OCI-LY3 (cell line): ENCODE data around the gene SLC1A1.
"Not testable (repeated sequence)": the region's sequence is repeated elsewhere in the genome, so short reads cannot be mapped to it uniquely, and the experiment has no call there.

Source experiments
- H2AFZ ChIP-seq: fragments of 200-600, 300-600 bp; shearing (Covaris generic); 2 replicates; pipeline ENCODE4 v1.6.0; 2014; ENCODE audit warnings: antibody characterized with exemption, low read depth, low read length
- H3K27ac ChIP-seq: fragments of 200-600, 300-600 bp; sonication (generic); 2 replicates; pipeline ENCODE4 v1.5.1; 2014; ENCODE audit warnings: mild to moderate bottlenecking, low read length, moderate library complexity, mixed read lengths
- H3K27me3 ChIP-seq: fragments of 200-600, 300-600 bp; sonication (generic); 2 replicates; pipeline ENCODE4 v1.6.1; 2014; ENCODE audit warnings: low read depth, low read length, mixed read lengths
- H3K36me3 ChIP-seq: fragments of 200-600, 300-600 bp; sonication (generic); replicated peaks from 2 replicates; pipeline ENCODE3; 2014; ENCODE audit warnings: low read depth, low read length, mixed read lengths
- H3K4me1 ChIP-seq: fragments of 300-600, 200-600 bp; sonication (generic); 2 replicates; pipeline ENCODE4 v1.6.1; 2014; ENCODE audit warnings: low read length, mixed read lengths
- H3K4me2 ChIP-seq: fragments of 200-600, 300-600 bp; sonication (generic); 2 replicates; pipeline ENCODE4 v1.6.1; 2014; ENCODE audit warnings: low read length, mixed read lengths
- H3K4me3 ChIP-seq: fragments of 300-600, 200-600 bp; sonication (generic); 2 replicates; pipeline ENCODE4 v1.5.1; 2014; ENCODE audit warnings: antibody characterized with exemption, mild to moderate bottlenecking, low read length, moderate library complexity
- H3K79me2 ChIP-seq: fragments of 300-600, 200-600 bp; shearing (Covaris generic); 2 replicates; pipeline ENCODE4 v1.6.1; 2014; ENCODE audit warnings: mild to moderate bottlenecking, low read length, mixed read lengths
- H3K9ac ChIP-seq: fragments of 300-600, 200-600 bp; shearing (Covaris generic); 2 replicates; pipeline ENCODE4 v1.6.0; 2014; ENCODE audit warnings: mild to moderate bottlenecking, low read length, moderate library complexity
- H3K9me3 ChIP-seq: fragments of 200-600, 300-600 bp; shearing (Covaris generic); 2 replicates; pipeline ENCODE4 v1.6.1; 2014; ENCODE audit warnings: low read length, mixed read lengths; ENCODE audit not compliant: insufficient read depth
- H4K20me1 ChIP-seq: fragments of 200-600, 300-600 bp; sonication (generic); 2 replicates; pipeline ENCODE4 v1.6.1; 2016; ENCODE audit warnings: low read length, mixed read lengths; ENCODE audit not compliant: insufficient read depth
- EZH2phosphoT487 ChIP-seq: fragments of 200-600 bp; shearing (Covaris generic); IDR thresholded peaks from 2 replicates; pipeline ENCODE4 v1.6.1; 2018; ENCODE audit warnings: antibody characterized with exemption, mixed run types, low read depth
- TF ChIP-seq, protein P1 (sequence below): fragments of 200-600, 300-600 bp; sonication (generic); IDR thresholded peaks from 2 replicates; pipeline ENCODE4 v1.5.1; 2014; ENCODE audit warnings: antibody characterized with exemption, low read length, low read depth

Gene SLC1A1

DNA sequence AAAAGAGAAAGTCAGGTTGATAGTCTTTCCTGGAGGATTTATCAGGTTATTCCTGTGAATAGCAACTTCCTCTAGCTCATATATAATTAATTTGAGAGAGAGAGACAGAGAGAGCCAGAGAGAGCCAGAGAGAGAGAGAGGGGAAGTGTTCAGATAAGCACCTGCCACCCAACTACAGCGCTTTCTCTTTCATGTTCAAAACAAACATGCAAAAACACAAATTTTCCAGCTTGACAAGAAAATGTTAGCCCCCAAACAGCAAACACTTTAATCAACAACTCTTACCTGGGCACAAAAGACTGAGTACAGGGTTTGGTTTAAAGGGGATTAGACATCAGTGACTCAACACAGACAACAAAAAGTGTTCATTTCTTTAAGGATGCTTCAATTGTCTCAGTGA is 110.1 kb downstream of the SLC1A1 start:
- H3K79me2 ChIP-seq = no peaks in the 10 kb centered on the region
- H3K9me3 ChIP-seq = no peaks in the 10 kb centered on the region
- no peak overlapping the region for H3K4me2 ChIP-seq
- peaks cover 5% of the 10 kb centered on the region; the same call in 1 of the 2 replicates for H3K27me3 ChIP-seq
- no peak overlapping the region for H3K4me3 ChIP-seq
- no peak overlapping the region for H3K27ac ChIP-seq
- no peaks in the 10 kb centered on the region for H4K20me1 ChIP-seq
- peaks cover 2% of the 10 kb centered on the region; the same call in 1 of the 2 replicates for H3K4me1 ChIP-seq
- no peak for TF ChIP-seq EZH2phosphoT487
- TF ChIP-seq, protein P1, sequence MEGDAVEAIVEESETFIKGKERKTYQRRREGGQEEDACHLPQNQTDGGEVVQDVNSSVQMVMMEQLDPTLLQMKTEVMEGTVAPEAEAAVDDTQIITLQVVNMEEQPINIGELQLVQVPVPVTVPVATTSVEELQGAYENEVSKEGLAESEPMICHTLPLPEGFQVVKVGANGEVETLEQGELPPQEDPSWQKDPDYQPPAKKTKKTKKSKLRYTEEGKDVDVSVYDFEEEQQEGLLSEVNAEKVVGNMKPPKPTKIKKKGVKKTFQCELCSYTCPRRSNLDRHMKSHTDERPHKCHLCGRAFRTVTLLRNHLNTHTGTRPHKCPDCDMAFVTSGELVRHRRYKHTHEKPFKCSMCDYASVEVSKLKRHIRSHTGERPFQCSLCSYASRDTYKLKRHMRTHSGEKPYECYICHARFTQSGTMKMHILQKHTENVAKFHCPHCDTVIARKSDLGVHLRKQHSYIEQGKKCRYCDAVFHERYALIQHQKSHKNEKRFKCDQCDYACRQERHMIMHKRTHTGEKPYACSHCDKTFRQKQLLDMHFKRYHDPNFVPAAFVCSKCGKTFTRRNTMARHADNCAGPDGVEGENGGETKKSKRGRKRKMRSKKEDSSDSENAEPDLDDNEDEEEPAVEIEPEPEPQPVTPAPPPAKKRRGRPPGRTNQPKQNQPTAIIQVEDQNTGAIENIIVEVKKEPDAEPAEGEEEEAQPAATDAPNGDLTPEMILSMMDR = no peak
- no peak overlapping the region; the same call in 1 of the 2 replicates for H2AFZ ChIP-seq
- H3K36me3 ChIP-seq = no peaks in the 10 kb centered on the region
- no peak overlapping the region for H3K9ac ChIP-seq

DNA sequence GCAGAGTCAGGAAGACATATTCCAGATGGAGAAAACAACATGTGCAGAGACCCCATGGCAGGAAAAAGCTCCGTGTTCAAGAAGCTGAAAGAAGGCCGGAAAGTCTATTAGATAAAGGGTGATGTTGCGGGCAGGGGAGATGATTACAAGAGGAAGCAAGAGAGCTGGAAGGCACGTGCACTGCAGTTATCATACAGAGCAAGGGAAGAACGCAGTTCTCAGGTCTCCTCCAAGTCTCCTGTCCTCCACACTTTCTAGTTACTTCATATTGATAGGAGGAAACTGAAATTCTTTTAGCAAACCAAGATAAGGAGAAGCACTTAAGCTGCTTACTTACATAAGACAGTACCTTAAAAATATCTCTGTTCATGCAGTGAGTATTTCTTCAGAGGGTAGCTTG is 113.6 kb downstream of the SLC1A1 start:
- Histone ChIP-seq H3K9me3 (no peaks in the 10 kb centered on the region), H3K9ac (no peak overlapping the region), H3K79me2 (no peaks in the 10 kb centered on the region), H2AFZ (no peak overlapping the region), H4K20me1 (no peaks in the 10 kb centered on the region), H3K4me1 (peaks cover 2% of the 10 kb centered on the region; the same call in 1 of the 2 replicates), H3K27me3 (peaks cover 5% of the 10 kb centered on the region; the same call in 1 of the 2 replicates), H3K27ac (no peak overlapping the region), H3K36me3 (no peaks in the 10 kb centered on the region), H3K4me3 (no peak overlapping the region), H3K4me2 (no peak overlapping the region)
- TF ChIP-seq, protein P1 = no peak
- no peak for TF ChIP-seq EZH2phosphoT487

DNA sequence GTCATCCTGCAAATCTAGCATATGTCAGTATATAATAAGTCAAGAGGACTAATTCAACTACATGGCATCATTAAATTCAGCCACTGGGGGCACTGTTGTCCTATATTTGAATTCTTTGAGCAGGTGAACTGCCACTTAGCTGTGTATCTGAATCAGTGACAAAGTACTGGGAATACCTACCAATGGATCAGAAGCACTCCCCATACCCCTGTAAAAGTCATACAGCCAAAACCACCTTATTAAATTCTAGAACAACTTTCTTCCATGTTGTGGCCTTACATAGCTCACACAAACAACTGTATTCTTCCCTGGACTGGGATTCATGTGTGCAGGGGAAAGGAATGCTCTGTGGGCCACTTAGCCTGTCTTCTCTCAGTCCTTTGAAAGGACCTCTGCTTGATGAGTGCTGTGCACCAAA is 114.4 kb downstream of the SLC1A1 start:
- Histone ChIP-seq H3K9ac (no peak overlapping the region), H3K27ac (no peak overlapping the region), H3K36me3 (no peaks in the 10 kb centered on the region), H3K4me3 (no peak overlapping the region), H4K20me1 (no peaks in the 10 kb centered on the region), H3K9me3 (no peaks in the 10 kb centered on the region), H2AFZ (no peak overlapping the region), H3K4me1 (peaks cover 2% of the 10 kb centered on the region; the same call in 1 of the 2 replicates), H3K4me2 (no peak overlapping the region), H3K79me2 (no peaks in the 10 kb centered on the region), H3K27me3 (peaks cover 5% of the 10 kb centered on the region; the same call in 1 of the 2 replicates)
- TF ChIP-seq, protein P1 = peak; percentile 76
- no peak for TF ChIP-seq EZH2phosphoT487

DNA sequence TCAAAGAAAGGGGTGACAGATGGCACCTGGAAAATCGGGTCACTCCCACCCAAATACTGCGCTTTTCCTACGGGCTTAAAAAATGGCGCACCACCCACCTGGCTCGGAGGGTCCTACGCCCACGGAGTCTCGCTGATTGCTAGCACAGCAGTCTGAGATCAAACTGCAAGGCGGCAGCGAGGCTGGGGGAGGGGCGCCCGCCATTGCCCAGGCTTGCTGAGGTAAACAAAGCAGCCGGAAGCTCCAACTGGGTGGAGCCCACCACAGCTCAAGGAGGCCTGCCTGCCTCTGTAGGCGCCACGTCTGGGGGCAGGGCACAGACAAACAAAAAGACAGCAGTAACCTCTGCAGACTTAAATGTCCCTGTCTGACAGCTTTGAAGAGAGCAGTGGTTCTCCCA is 115.8 kb downstream of the SLC1A1 start:
- H3K27ac ChIP-seq, H2AFZ ChIP-seq, H3K9ac ChIP-seq, H3K27me3 ChIP-seq, H3K4me3 ChIP-seq, H3K4me1 ChIP-seq, H3K4me2 ChIP-seq, H3K9me3 ChIP-seq, H4K20me1 ChIP-seq, H3K79me2 ChIP-seq, H3K36me3 ChIP-seq: not testable (repeated sequence)

DNA sequence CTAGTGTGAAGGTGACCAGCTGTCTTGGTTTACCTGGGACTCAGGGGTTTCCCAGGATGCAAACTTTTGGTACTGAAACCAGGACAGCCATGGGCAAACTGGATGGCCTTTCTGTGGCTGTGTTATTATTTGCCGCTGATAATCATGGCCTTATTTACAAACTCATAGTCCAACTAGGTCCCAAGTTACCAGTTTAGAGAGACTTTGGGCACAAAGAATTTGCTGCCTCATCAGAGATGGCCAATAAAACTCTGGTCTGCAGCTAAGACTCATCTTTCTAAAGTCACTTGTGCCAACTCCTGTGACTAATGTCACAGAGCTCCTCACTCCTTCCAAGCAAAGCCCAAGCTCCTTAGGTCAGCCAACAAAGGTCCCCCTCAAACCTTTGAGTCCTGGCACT is 124.4 kb downstream of the SLC1A1 start:
- no peak overlapping the region for H3K4me3 ChIP-seq
- no peaks in the 10 kb centered on the region for H4K20me1 ChIP-seq
- H3K27me3 ChIP-seq = peaks cover 5% of the 10 kb centered on the region; the same call in 1 of the 2 replicates
- H3K36me3 ChIP-seq = no peaks in the 10 kb centered on the region
- no peaks in the 10 kb centered on the region for H3K79me2 ChIP-seq
- no peak overlapping the region for H3K9ac ChIP-seq
- TF ChIP-seq, protein P1 = no peak
- no peak for TF ChIP-seq EZH2phosphoT487
- H3K9me3 ChIP-seq = no peaks in the 10 kb centered on the region
- no peaks in the 10 kb centered on the region for H3K4me1 ChIP-seq
- H3K4me2 ChIP-seq = no peak overlapping the region
- H2AFZ ChIP-seq = no peak overlapping the region
- H3K27ac ChIP-seq = no peak overlapping the region
